ENCODE measurements around the gene KCTD7.
"Not testable (repeated sequence)": the region's sequence is repeated elsewhere in the genome, so short reads cannot be mapped to it uniquely, and the experiment has no call there.

KCTD7 gene

GRCh38 chr7:66683770-66684123, 55.1 kb downstream of the KCTD7 start:
- peak overlapping the region; percentile 35 for H3K4me2 ChIP-seq (ENCODE audit: low read depth, low read length, poor library complexity, severe bottlenecking)
- peaks cover 31% of the 10 kb centered on the region for H3K79me2 ChIP-seq (ENCODE audit: insufficient read depth, low read length)
- H3K9me2 ChIP-seq (replicated peaks; ENCODE audit: low read depth, low read length): no peaks in the 10 kb centered on the region

GRCh38 chr7:66685663-66686062, 57.0 kb downstream of the KCTD7 start:
- H3K27me3 ChIP-seq (ENCODE audit: insufficient read depth, low read length, poor library complexity, severe bottlenecking); H2AFZ ChIP-seq (ENCODE audit: low read length); H3K4me3 ChIP-seq (ENCODE audit: low read length, poor library complexity, severe bottlenecking); H3K9me2 ChIP-seq (replicated peaks; ENCODE audit: low read depth, low read length); H3F3A ChIP-seq (ENCODE audit: low read depth); H3K36me3 ChIP-seq (ENCODE audit: insufficient read depth, low read length); H4K20me1 ChIP-seq (ENCODE audit: insufficient read depth, low read length, poor library complexity, severe bottlenecking); H3K9me3 ChIP-seq (ENCODE audit: insufficient read depth, low read depth, low read length); H3K9ac ChIP-seq (ENCODE audit: low read depth, low read length, poor library complexity, severe bottlenecking): not testable (repeated sequence)
- peaks cover 28% of the 10 kb centered on the region for H3K79me2 ChIP-seq (ENCODE audit: insufficient read depth, low read length)
- H3K4me2 ChIP-seq (ENCODE audit: low read depth, low read length, poor library complexity, severe bottlenecking): peak overlapping the region; percentile 26
- H3K4me1 ChIP-seq (ENCODE audit: insufficient read depth, low read length, poor library complexity, severe bottlenecking): peaks cover 16% of the 10 kb centered on the region

More at GRCh38 chr7:66683770-66684123, 55.1 kb downstream of the KCTD7 start:
- Histone ChIP-seq H3K9ac (ENCODE audit: low read depth, low read length, poor library complexity, severe bottlenecking) (no peak overlapping the region), H3F3A (ENCODE audit: low read depth) (no peaks in the 10 kb centered on the region), H4K20me1 (ENCODE audit: insufficient read depth, low read length, poor library complexity, severe bottlenecking) (peaks cover 6% of the 10 kb centered on the region), H2AFZ (ENCODE audit: low read length) (no peak overlapping the region), H3K9me3 (ENCODE audit: insufficient read depth, low read depth, low read length) (no peaks in the 10 kb centered on the region), H3K36me3 (ENCODE audit: insufficient read depth, low read length) (no peaks in the 10 kb centered on the region), H3K27me3 (ENCODE audit: insufficient read depth, low read length, poor library complexity, severe bottlenecking) (no peaks in the 10 kb centered on the region), H3K4me3 (ENCODE audit: low read length, poor library complexity, severe bottlenecking) (no peak overlapping the region), H3K4me1 (ENCODE audit: insufficient read depth, low read length, poor library complexity, severe bottlenecking) (peaks cover 16% of the 10 kb centered on the region)
- TF ChIP-seq EZH2phosphoT487 (IDR thresholded peaks at IDR 0.05; ENCODE audit: borderline replicate concordance): no peak
- no peak for TF ChIP-seq CTCF (conservative IDR thresholded peaks at IDR 0.05; ENCODE audit: low read length)

GRCh38 chr7:66687186-66687585, 58.5 kb downstream of the KCTD7 start:
- Histone ChIP-seq H3K9me3 (ENCODE audit: insufficient read depth, low read depth, low read length) (no peaks in the 10 kb centered on the region), H3K27me3 (ENCODE audit: insufficient read depth, low read length, poor library complexity, severe bottlenecking) (no peaks in the 10 kb centered on the region), H3K9ac (ENCODE audit: low read depth, low read length, poor library complexity, severe bottlenecking) (no peak overlapping the region), H3K9me2 (replicated peaks; ENCODE audit: low read depth, low read length) (no peaks in the 10 kb centered on the region), H3K79me2 (ENCODE audit: insufficient read depth, low read length) (peaks cover 16% of the 10 kb centered on the region; the same call in 1 of the 2 replicates), H3K4me1 (ENCODE audit: insufficient read depth, low read length, poor library complexity, severe bottlenecking) (peaks cover 10% of the 10 kb centered on the region), H4K20me1 (ENCODE audit: insufficient read depth, low read length, poor library complexity, severe bottlenecking) (peaks cover 3% of the 10 kb centered on the region), H3K4me2 (ENCODE audit: low read depth, low read length, poor library complexity, severe bottlenecking) (no peak overlapping the region), H2AFZ (ENCODE audit: low read length) (no peak overlapping the region), H3K36me3 (ENCODE audit: insufficient read depth, low read length) (no peaks in the 10 kb centered on the region), H3K4me3 (ENCODE audit: low read length, poor library complexity, severe bottlenecking) (no peak overlapping the region), H3F3A (ENCODE audit: low read depth) (no peaks in the 10 kb centered on the region)
- no peak for TF ChIP-seq EZH2phosphoT487 (IDR thresholded peaks at IDR 0.05; ENCODE audit: borderline replicate concordance)
- no peak for TF ChIP-seq CTCF (conservative IDR thresholded peaks at IDR 0.05; ENCODE audit: low read length)

- Histone ChIP-seq H3K79me2 (ENCODE audit: insufficient read depth, low read length) (peaks cover 11% of the 10 kb centered on the region; the same call in 1 of the 2 replicates), H3K4me1 (ENCODE audit: insufficient read depth, low read length, poor library complexity, severe bottlenecking) (peaks cover 10% of the 10 kb centered on the region)
- H2AFZ ChIP-seq (ENCODE audit: low read length); H3K4me3 ChIP-seq (ENCODE audit: low read length, poor library complexity, severe bottlenecking); H3K4me2 ChIP-seq (ENCODE audit: low read depth, low read length, poor library complexity, severe bottlenecking); H4K20me1 ChIP-seq (ENCODE audit: insufficient read depth, low read length, poor library complexity, severe bottlenecking); H3K9me3 ChIP-seq (ENCODE audit: insufficient read depth, low read depth, low read length); H3K27me3 ChIP-seq (ENCODE audit: insufficient read depth, low read length, poor library complexity, severe bottlenecking); H3K36me3 ChIP-seq (ENCODE audit: insufficient read depth, low read length); H3K9ac ChIP-seq (ENCODE audit: low read depth, low read length, poor library complexity, severe bottlenecking); H3K9me2 ChIP-seq (replicated peaks; ENCODE audit: low read depth, low read length); H3F3A ChIP-seq (ENCODE audit: low read depth): not testable (repeated sequence)
These were observed 59.0 kb downstream of the KCTD7 start for GRCh38 chr7:66687672-66688071.

Measured in Loucy (cell line).